Esophagus muscularis mucosa (tissue), 4 donors: ENCODE measurements around the gene TBX15. TPM values are rescaled to one million over a fixed set of nuclear protein-coding genes. Genes with fewer than 3 reads are reported as not detected.

ENCODE experiments used
- DNase-seq: peaks from one replicate; pipeline ENCODE4 v3.0.0-alpha.2; 2017; ENCODE audit errors: extremely low spot score
- H3K27ac ChIP-seq, 4 donors: fragments of 200-600 bp; sonication (generic); replicated peaks in 1 of 4; 1 replicate in 3 of 4; 2 replicates in 1 of 4; pipeline ENCODE4 v1.5.1; 2016 to 2019; ENCODE audit warnings: mild to moderate bottlenecking in 1 of 4
- H3K27me3 ChIP-seq, 4 donors: fragments of 200-600 bp; sonication (generic); one replicate each; pipeline versions ENCODE4 v1.5.1 to v1.6.0; 2016 to 2019
- H3K36me3 ChIP-seq, 4 donors: fragments of 200-600 bp; sonication (generic); one replicate each; pipeline ENCODE4 v1.5.1; 2016 to 2019
- H3K4me1 ChIP-seq, 4 donors: fragments of 200-600 bp; sonication (generic); one replicate each; pipeline ENCODE4 v1.5.1; 2016 to 2019
- H3K4me3 ChIP-seq, 4 donors: fragments of 200-600 bp; sonication (generic); 1 replicate in 2 of 4; 2 replicates in 2 of 4; pipeline ENCODE4 v1.5.1; 2016 to 2019; ENCODE audit warnings: mild to moderate bottlenecking in 4 of 4, moderate library complexity in 1 of 4
- H3K9me3 ChIP-seq, 4 donors: fragments of 200-600 bp; sonication (generic); 1 replicate in 3 of 4; 2 replicates in 1 of 4; pipeline ENCODE4 v1.5.1; 2016 to 2019
- EP300 ChIP-seq: sonication (generic); formaldehyde crosslinking; IDR thresholded peaks from one replicate; pipeline ENCODE4 v1.6.1; 2017; ENCODE audit warnings: antibody characterized with exemption
- POLR2A ChIP-seq: fragments of 450-650 bp; IDR thresholded peaks from one replicate; pipeline ENCODE4 v1.6.1; 2017; ENCODE audit warnings: antibody characterized with exemption, moderate library complexity, mild to moderate bottlenecking, low read depth
- POLR2AphosphoS5 ChIP-seq, 2 donors: sonication (generic); formaldehyde crosslinking; IDR thresholded peaks; one replicate each; pipeline ENCODE4 v1.6.1; 2017; ENCODE audit warnings: antibody characterized with exemption in 2 of 2
- WGBS: methylation state at CpG from one replicate; pipeline ENCODE4 v1.1.5; 2018; 5-methylcytosine and 5-hydroxymethylcytosine counted together
- intact Hi-C: fragments of 100-400 bp; cut with DNase I; formaldehyde crosslinking; loops from one replicate; pipeline ENCODE4 v1.15.1; 2023
- total RNA-seq, 4 donors: library from RNA; depleted of rRNA; stranded (reverse); fragments of >200 nt; gene quantifications; one replicate each; pipeline versions ENCODE4 v1.1.0 to v1.2.1, GENCODE V29; 2016
- TF ChIP-seq, protein P1 (sequence below), 3 experiments: fragments of 200-600 bp in 2 of 3; fragments of 450-650 bp in 1 of 3; sonication (generic) in 2 of 3; IDR thresholded peaks; one replicate each; pipeline ENCODE4 v1.5.1; 2017 to 2019; ENCODE audit warnings: antibody characterized with exemption in 3 of 3, mild to moderate bottlenecking in 2 of 3, moderate library complexity in 1 of 3

TBX15 gene
- total RNA-seq, 4 donors from 2014 or later: 0.42 to 1.2 (median 0.79) TPM

DNA sequence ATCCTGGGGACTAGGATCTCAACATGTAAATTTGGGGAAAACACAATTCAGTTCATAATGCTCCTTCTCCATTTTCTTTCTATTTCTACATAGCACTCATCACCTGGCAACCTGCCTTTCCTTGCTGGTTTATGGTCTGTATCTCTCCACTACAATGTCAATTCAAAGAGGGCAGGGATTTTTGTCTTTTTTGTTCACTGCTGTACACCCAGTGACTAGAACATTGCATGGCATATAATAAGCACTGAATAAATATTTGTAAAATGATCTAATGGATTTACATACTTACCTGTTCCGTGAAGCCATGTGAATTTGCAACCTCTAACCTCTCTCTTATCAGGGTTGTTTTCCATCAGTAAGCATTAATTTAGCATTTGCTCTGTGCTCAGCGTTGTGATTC lies 27.4 kb upstream of the TBX15 start:
- peaks cover 0 to 3% (median 0%) of the 10 kb centered on the region in 4 donors for H3K36me3 ChIP-seq
- no peaks in the 10 kb centered on the region for H3K9me3 ChIP-seq
- H3K4me1 ChIP-seq: no peaks in the 10 kb centered on the region
- DNase-seq: peak; percentile 8
- peaks cover 0 to 3% (median 0%) of the 10 kb centered on the region in 4 donors for H3K27me3 ChIP-seq
- TF ChIP-seq POLR2A (no peak), POLR2AphosphoS5 (IDR thresholded peaks at IDR 0.05) (no peak), EP300 (no peak)
- TF ChIP-seq, protein P1, sequence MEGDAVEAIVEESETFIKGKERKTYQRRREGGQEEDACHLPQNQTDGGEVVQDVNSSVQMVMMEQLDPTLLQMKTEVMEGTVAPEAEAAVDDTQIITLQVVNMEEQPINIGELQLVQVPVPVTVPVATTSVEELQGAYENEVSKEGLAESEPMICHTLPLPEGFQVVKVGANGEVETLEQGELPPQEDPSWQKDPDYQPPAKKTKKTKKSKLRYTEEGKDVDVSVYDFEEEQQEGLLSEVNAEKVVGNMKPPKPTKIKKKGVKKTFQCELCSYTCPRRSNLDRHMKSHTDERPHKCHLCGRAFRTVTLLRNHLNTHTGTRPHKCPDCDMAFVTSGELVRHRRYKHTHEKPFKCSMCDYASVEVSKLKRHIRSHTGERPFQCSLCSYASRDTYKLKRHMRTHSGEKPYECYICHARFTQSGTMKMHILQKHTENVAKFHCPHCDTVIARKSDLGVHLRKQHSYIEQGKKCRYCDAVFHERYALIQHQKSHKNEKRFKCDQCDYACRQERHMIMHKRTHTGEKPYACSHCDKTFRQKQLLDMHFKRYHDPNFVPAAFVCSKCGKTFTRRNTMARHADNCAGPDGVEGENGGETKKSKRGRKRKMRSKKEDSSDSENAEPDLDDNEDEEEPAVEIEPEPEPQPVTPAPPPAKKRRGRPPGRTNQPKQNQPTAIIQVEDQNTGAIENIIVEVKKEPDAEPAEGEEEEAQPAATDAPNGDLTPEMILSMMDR (IDR thresholded peaks at IDR 0.05): no peak
- H3K27ac ChIP-seq: no peak overlapping the region
- intact Hi-C loops: no loop called here
- H3K4me3 ChIP-seq: no peak overlapping the region
- 82% methylated on average over 2 of the region's 2 CpGs for WGBS

DNA sequence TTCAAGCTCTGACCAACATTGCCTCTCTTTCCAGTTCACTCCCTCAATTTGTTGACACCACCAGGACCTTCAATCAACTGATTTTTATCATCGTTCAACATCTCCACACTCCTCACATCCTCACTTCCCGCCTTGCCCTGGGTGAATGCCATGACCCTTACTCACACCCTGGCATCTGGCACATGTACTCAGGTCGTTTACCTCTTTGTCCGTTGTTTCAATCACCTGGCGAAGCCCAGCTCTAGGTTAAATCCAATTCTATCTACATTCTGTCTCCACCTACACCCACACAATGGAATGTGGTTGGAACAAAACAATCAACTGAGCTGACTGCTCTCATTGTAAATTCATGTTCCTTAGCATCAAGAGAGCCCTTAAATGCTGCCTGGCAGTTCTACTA lies 24.2 kb upstream of the TBX15 start:
- intact Hi-C loops: no loop called here
- H3K4me3 ChIP-seq: no peak overlapping the region
- 83% methylated on average over 5 of the region's 5 CpGs for WGBS
- no peak overlapping the region for H3K27ac ChIP-seq
- peaks cover 12 to 20% (median 19%) of the 10 kb centered on the region in 4 donors for H3K4me1 ChIP-seq
- no peaks in the 10 kb centered on the region for H3K9me3 ChIP-seq
- DNase-seq: peak; percentile 39
- peaks cover 0 to 26% (median 13%) of the 10 kb centered on the region in 4 donors for H3K27me3 ChIP-seq
- TF ChIP-seq EP300 (no peak), POLR2A (no peak), POLR2AphosphoS5 (IDR thresholded peaks at IDR 0.05) (no peak)
- TF ChIP-seq, protein P1 (IDR thresholded peaks at IDR 0.05): no peak
- H3K36me3 ChIP-seq: no peaks in the 10 kb centered on the region

DNA sequence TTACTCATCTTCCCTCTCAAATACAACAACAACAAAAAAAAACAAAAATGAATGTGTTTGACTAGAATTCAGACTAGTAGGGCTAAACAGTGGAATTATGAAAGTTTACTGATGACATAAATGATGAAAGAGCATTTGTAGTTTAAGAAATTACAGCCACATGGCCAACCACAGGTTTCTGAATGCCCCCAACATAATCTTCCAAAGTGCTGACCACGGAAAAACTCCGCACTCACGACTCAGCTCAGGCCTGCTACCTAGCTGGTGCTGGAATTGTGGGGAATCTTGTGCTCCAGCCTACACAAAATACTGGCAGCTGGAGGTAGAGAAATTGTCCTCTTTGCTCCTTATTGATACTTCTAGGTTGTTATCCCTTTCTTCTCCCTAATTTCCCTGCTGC lies 23.6 kb upstream of the TBX15 start:
- WGBS: 89% methylated on average over 3 of the region's 3 CpGs
- no peaks in the 10 kb centered on the region for H3K9me3 ChIP-seq
- DNase-seq: peak; percentile 31

DNA sequence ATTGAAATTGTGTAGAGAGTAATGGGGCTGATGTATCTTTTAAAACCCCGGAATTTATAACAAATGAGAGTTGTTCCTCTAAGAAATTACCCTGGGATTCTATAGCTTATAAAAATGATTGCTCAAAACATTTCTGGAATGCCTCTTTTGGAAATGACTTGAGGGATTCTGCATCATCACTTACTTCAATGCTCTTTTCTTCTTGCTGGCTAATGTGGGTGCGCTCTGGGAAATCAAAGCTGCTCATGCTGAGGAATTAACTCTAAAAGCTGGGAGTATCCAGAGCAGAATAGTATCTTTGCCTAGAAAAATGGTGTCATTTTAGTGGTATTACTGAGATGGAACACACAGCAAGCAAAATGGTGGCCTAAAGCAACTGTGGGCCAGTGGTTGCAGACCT lies 23.0 kb upstream of the TBX15 start:
- TF ChIP-seq POLR2AphosphoS5 (IDR thresholded peaks at IDR 0.05): no peak
- TF ChIP-seq, protein P1 (IDR thresholded peaks at IDR 0.05): no peak
- TF ChIP-seq EP300: no peak
- no peak for TF ChIP-seq POLR2A
- no peaks in the 10 kb centered on the region for H3K9me3 ChIP-seq
- H3K36me3 ChIP-seq: no peaks in the 10 kb centered on the region
- H3K4me1 ChIP-seq: peaks cover 21 to 32% (median 31%) of the 10 kb centered on the region in 4 donors
- H3K4me3 ChIP-seq: no peak overlapping the region
- intact Hi-C loops: no loop called here
- H3K27ac ChIP-seq: no peak overlapping the region
- DNase-seq: no peak
- H3K27me3 ChIP-seq: peaks cover 0 to 38% (median 25%) of the 10 kb centered on the region in 4 donors
- 90% methylated on average over 2 of the region's 2 CpGs for WGBS

More for the DNA sequence above, 23.6 kb upstream of the TBX15 start:
- peaks cover 17 to 27% (median 26%) of the 10 kb centered on the region in 4 donors for H3K4me1 ChIP-seq
- peaks cover 0 to 32% (median 19%) of the 10 kb centered on the region in 4 donors for H3K27me3 ChIP-seq
- TF ChIP-seq, protein P1 (IDR thresholded peaks at IDR 0.05): no peak
- no peak for TF ChIP-seq POLR2A
- no peak overlapping the region for H3K27ac ChIP-seq
- H3K36me3 ChIP-seq: no peaks in the 10 kb centered on the region
- H3K4me3 ChIP-seq: no peak overlapping the region
- intact Hi-C loops: no loop called here

DNA sequence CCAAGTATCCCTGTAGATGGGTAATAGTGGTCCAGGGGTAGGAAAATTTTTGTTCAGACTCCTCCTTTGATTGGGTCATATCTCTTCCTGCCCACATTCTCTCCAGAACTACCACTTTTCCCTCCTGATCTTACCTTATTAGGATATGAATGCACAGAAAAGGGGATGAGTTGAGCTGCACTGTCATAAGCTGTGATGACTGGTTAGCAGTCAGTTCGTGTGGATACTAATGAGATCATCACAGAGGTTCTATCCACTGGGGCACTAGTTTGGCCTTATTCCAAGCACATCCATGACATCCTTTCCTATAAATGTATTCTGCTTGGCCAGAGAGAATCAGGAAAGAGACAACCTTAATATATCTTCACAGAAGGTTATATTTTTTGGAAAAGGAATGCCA lies 22.1 kb upstream of the TBX15 start:
- H3K27me3 ChIP-seq: peaks cover 0 to 47% (median 31%) of the 10 kb centered on the region in 4 donors
- intact Hi-C loops: no loop called here
- H3K4me3 ChIP-seq: no peak overlapping the region
- no peaks in the 10 kb centered on the region for H3K36me3 ChIP-seq
- TF ChIP-seq, protein P1 (IDR thresholded peaks at IDR 0.05): no peak
- TF ChIP-seq POLR2AphosphoS5 (IDR thresholded peaks at IDR 0.05) (no peak), POLR2A (no peak)
- no peaks in the 10 kb centered on the region for H3K9me3 ChIP-seq
- DNase-seq: no peak
- 80% methylated on average over 1 of the region's 1 CpG for WGBS
- H3K4me1 ChIP-seq: peaks cover 21 to 35% (median 33%) of the 10 kb centered on the region in 4 donors
- H3K27ac ChIP-seq: no peak overlapping the region
